ENCODE results near the gene MST1.

- TF ChIP-seq POLR2AphosphoS5 (IDR thresholded peaks at IDR 0.05) (no peak), CTCF (IDR thresholded peaks at IDR 0.05) (no peak), EP300 (IDR thresholded peaks at IDR 0.05) (no peak)
These were observed 7.7 kb downstream of the MST1 start for GRCh38 chr3:49681543-49681942.

Measured in suprapubic skin (tissue), 4 donors.